D721Med (cell line): ENCODE measurements around the gene ATPAF1.

Source experiments
- DNase-seq: peaks from one replicate; pipeline ENCODE4 v3.0.0; 2011; ENCODE audit warnings: low spot score; ENCODE audit not compliant: insufficient read length
- FAIRE-seq: peaks from 2 replicates; lab custom pipeline; 2011; peaks lifted over from hg19 to GRCh38; lab: Jason Lieb, UNC
- CTCF ChIP-seq: IDR thresholded peaks from 2 replicates; pipeline ENCODE4 v1.5.1; 2012; ENCODE audit warnings: mild to moderate bottlenecking, control low read depth; ENCODE audit not compliant: insufficient read depth; ENCODE audit errors: missing control alignments

ATPAF1 gene

GRCh38 chr1:46687921-46688509, 19.9 kb upstream of the ATPAF1 start:
- no peak for TF ChIP-seq CTCF
- no peak for FAIRE-seq
- DNase-seq, result no peak

- no peak for TF ChIP-seq CTCF
- DNase-seq (no peak), FAIRE-seq (no peak)
Measured at GRCh38 chr1:46687093-46687659, 19.0 kb upstream of the ATPAF1 start.

GRCh38 chr1:46686255-46686654, 18.1 kb upstream of the ATPAF1 start:
- FAIRE-seq (no peak), DNase-seq (no peak)
- no peak for TF ChIP-seq CTCF

GRCh38 chr1:46684670-46685069, 16.5 kb upstream of the ATPAF1 start:
- FAIRE-seq, result no peak
- TF ChIP-seq CTCF, result no peak
- no peak for DNase-seq

- no peak for DNase-seq
- no peak for TF ChIP-seq CTCF
- no peak for FAIRE-seq
Measured at GRCh38 chr1:46682064-46682463, 13.9 kb upstream of the ATPAF1 start.

DNA sequence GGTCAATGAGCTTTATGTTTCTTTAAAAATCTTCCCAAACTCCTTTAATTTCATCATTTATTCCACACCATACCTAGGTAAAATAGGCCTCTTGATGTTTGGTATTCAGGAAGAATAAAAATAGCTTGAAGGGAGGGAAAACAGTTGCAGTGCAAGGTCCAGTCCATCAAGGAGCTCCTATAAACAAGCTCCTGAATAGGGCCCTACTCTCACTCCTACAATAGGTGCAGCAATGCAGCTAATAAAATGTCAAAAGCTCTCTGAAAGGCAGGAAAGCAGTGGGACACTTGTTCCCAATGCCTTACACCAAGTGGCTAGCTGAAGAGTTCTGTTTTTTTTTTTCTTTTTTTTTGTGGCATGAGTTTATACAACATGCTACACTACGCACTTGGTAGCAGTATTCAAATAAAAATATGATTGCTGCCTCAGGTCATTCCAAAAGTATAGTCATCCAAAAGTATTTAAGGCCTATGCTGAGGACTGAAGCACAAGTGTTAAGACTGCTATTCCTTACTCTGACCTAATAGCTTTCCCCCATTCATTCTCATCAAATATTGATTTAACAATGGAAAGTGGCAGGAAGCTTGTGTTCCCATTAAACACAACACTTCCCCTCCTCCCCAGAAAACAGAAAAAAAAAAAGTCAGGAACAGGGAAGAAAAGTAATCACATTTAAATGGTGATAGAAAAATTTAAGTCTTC, 13.3 kb upstream of the ATPAF1 start:
- no peak for TF ChIP-seq CTCF
- DNase-seq (no peak), FAIRE-seq (no peak)

- DNase-seq (no peak), FAIRE-seq (no peak)
- TF ChIP-seq CTCF, result no peak
Measured at GRCh38 chr1:46679789-46680573, 11.8 kb upstream of the ATPAF1 start.
